ENCODE measurements around the gene DNMT3B. TPM values are rescaled to one million over a fixed set of nuclear protein-coding genes. Genes with fewer than 3 reads are reported as not detected.

The DNMT3B gene
- total RNA-seq, 1 experiment from 2014 or later, result 3.5 TPM

GRCh38 chr20:32775336-32775991, 13.3 kb downstream of the DNMT3B start:
- no peak overlapping the region for H3K4me3 ChIP-seq (ENCODE audit: low read depth in 2 of 2, low read length in 2 of 2)
- no TSS peak for BruUV-seq (replicated peaks)
- no peaks in the 10 kb centered on the region for H3K9me3 ChIP-seq (ENCODE audit: control insufficient read depth, insufficient read depth, low read depth, low read length)
- in situ Hi-C loops (cut with HindIII; ENCODE audit: low pct_unique_long_range_greater_than_20kb, low sequenced_read_pairs), result no loop called here
- no peak overlapping the region for H3K27ac ChIP-seq (ENCODE audit: low read length)
- DNase-seq (ENCODE audit: low read depth, low spot score) (no peak), ATAC-seq (no peak)
- CTCF ChIA-PET, result no interaction called here
- no peaks in the 10 kb centered on the region for H3K27me3 ChIP-seq (ENCODE audit: control insufficient read depth, insufficient read depth, low read length)
- H3K36me3 ChIP-seq (ENCODE audit: control insufficient read depth, insufficient read depth, low read length), result no peaks in the 10 kb centered on the region
- TF ChIP-seq SIN3A (IDR thresholded peaks at IDR 0.05; ENCODE audit: borderline replicate concordance, insufficient read depth, low read depth, low read length), result no peak
- no peak for TF ChIP-seq CTCF (IDR thresholded peaks at IDR 0.05)
- TF ChIP-seq REST (IDR thresholded peaks at IDR 0.05; ENCODE audit: insufficient read depth in 1 of 2, low read depth in 2 of 2, low read length in 1 of 2), result no peak
- no peak for TF ChIP-seq POLR2AphosphoS5 (IDR thresholded peaks at IDR 0.05; ENCODE audit: low read depth, low read length)
- TF ChIP-seq TCF7L2 (IDR thresholded peaks at IDR 0.05; ENCODE audit: low read depth, low read length), result no peak
- peaks cover 6% of the 10 kb centered on the region for H3K4me1 ChIP-seq (ENCODE audit: control insufficient read depth, insufficient read depth, low read length)
- intact Hi-C loops (cut with micrococcal nuclease; ENCODE audit: unreplicated experiment), result no loop called here
- POLR2A ChIA-PET, result no interaction called here

- ATAC-seq, result no peak
- Histone ChIP-seq H3K4me3 (ENCODE audit: low read depth in 2 of 2, low read length in 2 of 2) (no peak overlapping the region), H3K4me1 (ENCODE audit: control insufficient read depth, insufficient read depth, low read length) (peaks cover 6% of the 10 kb centered on the region), H3K36me3 (ENCODE audit: control insufficient read depth, insufficient read depth, low read length) (no peaks in the 10 kb centered on the region), H3K9me3 (ENCODE audit: control insufficient read depth, insufficient read depth, low read depth, low read length) (no peaks in the 10 kb centered on the region), H3K27ac (ENCODE audit: low read length) (no peak overlapping the region; the same call in 1 of the 2 replicates), H3K27me3 (ENCODE audit: control insufficient read depth, insufficient read depth, low read length) (no peaks in the 10 kb centered on the region)
- POLR2A ChIA-PET, result no interaction called here
- intact Hi-C loops (cut with micrococcal nuclease; ENCODE audit: unreplicated experiment) (no loop called here), in situ Hi-C loops (cut with HindIII; ENCODE audit: low pct_unique_long_range_greater_than_20kb, low sequenced_read_pairs) (no loop called here)
- CTCF ChIA-PET, result interaction anchor here (0.6 to 1.5 kb wide), 11 partner anchors 11 to 241 kb away, joined by 3 to 37 read pairs (median 3); partner anchors contain the start of genes C20orf203 and COMMD7
- TF ChIP-seq CTCF (IDR thresholded peaks at IDR 0.05) (no peak), TCF7L2 (IDR thresholded peaks at IDR 0.05; ENCODE audit: low read depth, low read length) (no peak), REST (IDR thresholded peaks at IDR 0.05; ENCODE audit: insufficient read depth in 1 of 2, low read depth in 2 of 2, low read length in 1 of 2) (no peak), POLR2AphosphoS5 (IDR thresholded peaks at IDR 0.05; ENCODE audit: low read depth, low read length) (no peak), SIN3A (IDR thresholded peaks at IDR 0.05; ENCODE audit: borderline replicate concordance, insufficient read depth, low read depth, low read length) (no peak)
- BruUV-seq (replicated peaks), result no TSS peak
- no peak for DNase-seq (ENCODE audit: low read depth, low spot score)
These were observed 15.2 kb downstream of the DNMT3B start for GRCh38 chr20:32777177-32777956.
